Transverse colon (tissue), 4 donors: ENCODE results near the gene ARHGAP33. TPM values are rescaled to one million over a fixed set of nuclear protein-coding genes. Genes with fewer than 3 reads are reported as not detected.

Experiments
- DNase-seq: peaks from one replicate; pipeline ENCODE4 v3.0.0-alpha.2; 2019
- H3K27ac ChIP-seq, 4 donors: fragments of 200-600 bp; sonication (generic); 2 replicates each; pipeline ENCODE4 v1.5.1; 2016 to 2018; ENCODE audit warnings: inconsistent platforms in 4 of 4
- H3K27me3 ChIP-seq: fragments of 200-600 bp; sonication (generic); 2 replicates; pipeline ENCODE4 v1.5.1; 2017; ENCODE audit warnings: inconsistent platforms
- H3K36me3 ChIP-seq, 4 donors: fragments of 200-600 bp; sonication (generic); 2 replicates each; pipeline ENCODE4 v1.5.1; 2017 to 2019; ENCODE audit warnings: inconsistent platforms in 4 of 4
- H3K4me1 ChIP-seq, 4 donors: fragments of 200-600 bp; sonication (generic); 2 replicates each; pipeline ENCODE4 v1.5.1; 2017 to 2020; ENCODE audit warnings: inconsistent platforms in 4 of 4
- H3K4me3 ChIP-seq, 4 donors: fragments of 200-600 bp; sonication (generic); 1 replicate in 1 of 4; 2 replicates in 3 of 4; pipeline versions ENCODE4 v1.5.1 to v1.6.1; 2017 to 2019; ENCODE audit warnings: inconsistent platforms in 4 of 4
- H3K9me3 ChIP-seq, 2 donors: fragments of 200-600 bp; sonication (generic); 2 replicates each; pipeline ENCODE4 v1.5.1; 2017 to 2019; ENCODE audit warnings: inconsistent platforms in 2 of 2
- CTCF ChIP-seq, 5 experiments: fragments of 200-600 bp in 3 of 5; fragments of 450-650 bp in 2 of 5; sonication (generic) in 3 of 5; IDR thresholded peaks; 1 replicate in 2 of 5; 2 replicates in 3 of 5; pipeline ENCODE4 v1.5.1; 2016 to 2017; ENCODE audit warnings: antibody characterized with exemption in 5 of 5, inconsistent platforms in 3 of 5, mild to moderate bottlenecking in 2 of 5, moderate library complexity in 1 of 5
- EP300 ChIP-seq: sonication (generic); formaldehyde crosslinking; IDR thresholded peaks from one replicate; pipeline ENCODE4 v1.6.1; 2017; ENCODE audit warnings: antibody characterized with exemption, low read depth
- POLR2A ChIP-seq: fragments of 450-650 bp; IDR thresholded peaks from one replicate; pipeline ENCODE4 v1.6.1; 2016; ENCODE audit warnings: antibody characterized with exemption, mild to moderate bottlenecking, moderate library complexity
- POLR2AphosphoS5 ChIP-seq, 3 donors: sonication (generic); formaldehyde crosslinking; IDR thresholded peaks; one replicate each; pipeline ENCODE4 v1.6.1; 2016; ENCODE audit warnings: antibody characterized with exemption in 3 of 3
- WGBS, 2 donors: methylation state at CpG; one replicate each; pipeline ENCODE4 v1.1.5; 2018; ENCODE audit warnings: low coverage in 1 of 2; 5-methylcytosine and 5-hydroxymethylcytosine counted together
- in situ Hi-C, 4 donors: fragments of 200-750 bp; cut with MboI; loops; one replicate each; pipeline versions ENCODE4 v1.15.0 to v1.15.1; 2017; ENCODE audit warnings: low sequenced_read_pairs in 3 of 4, low pct_ligation_motif_present in 1 of 4, low pct_unique_long_range_greater_than_20kb in 1 of 4
- intact Hi-C: fragments of 100-400 bp; cut with DNase I; formaldehyde crosslinking; loops from one replicate; pipeline ENCODE4 v1.15.1; 2023; ENCODE audit warnings: low total_unique reads
- total RNA-seq, 4 donors: library from RNA; depleted of rRNA; stranded (reverse); fragments of >200 nt; gene quantifications; one replicate each; pipeline ENCODE4 v1.1.0, GENCODE V29; 2016

The ARHGAP33 gene
- total RNA-seq, 4 donors from 2014 or later = 6.7 to 70.3 (median 17.2) TPM

GRCh38 chr19:35780717-35781116 is 5.4 kb downstream of the ARHGAP33 start:
- no peak overlapping the region for H3K4me3 ChIP-seq
- DNase-seq = no peak
- no peaks in the 10 kb centered on the region for H3K9me3 ChIP-seq
- H3K4me1 ChIP-seq = peaks cover 4 to 7% (median 6%) of the 10 kb centered on the region in 4 donors
- H3K36me3 ChIP-seq = no peaks in the 10 kb centered on the region
- no peak for TF ChIP-seq POLR2A
- TF ChIP-seq EP300 = no peak
- no peak for TF ChIP-seq POLR2AphosphoS5 (IDR thresholded peaks at IDR 0.05)
- TF ChIP-seq CTCF (IDR thresholded peaks at IDR 0.05) = no peak
- H3K27ac ChIP-seq = no peak overlapping the region
- H3K27me3 ChIP-seq = no peaks in the 10 kb centered on the region
- 93% methylated on average over 20 of the region's 20 CpGs; no CpG with 5 or more reads in 1 of the 2 donors for WGBS, 2 donors
- intact Hi-C loops = no loop called here
- in situ Hi-C loops = no loop called here

- 89% methylated on average over 9 of the region's 9 CpGs; no CpG with 5 or more reads in 1 of the 2 donors for WGBS, 2 donors
- intact Hi-C loops = no loop called here
These were observed 6.3 kb downstream of the ARHGAP33 start for GRCh38 chr19:35781650-35782049.

GRCh38 chr19:35782589-35782988 is 7.2 kb downstream of the ARHGAP33 start:
- no peaks in the 10 kb centered on the region for H3K27me3 ChIP-seq
- H3K36me3 ChIP-seq = no peaks in the 10 kb centered on the region
- intact Hi-C loops = no loop called here
- in situ Hi-C loops = no loop called here
- no peak overlapping the region for H3K27ac ChIP-seq
- no peak overlapping the region for H3K4me3 ChIP-seq
- WGBS, 2 donors = 92% methylated on average over 2 to 11 of the region's 12 CpGs
- DNase-seq = no peak
- no peaks in the 10 kb centered on the region for H3K9me3 ChIP-seq
- no peaks in the 10 kb centered on the region for H3K4me1 ChIP-seq
- TF ChIP-seq CTCF (IDR thresholded peaks at IDR 0.05) (no peak), POLR2A (no peak), EP300 (no peak), POLR2AphosphoS5 (IDR thresholded peaks at IDR 0.05) (no peak)

More at GRCh38 chr19:35781650-35782049, 6.3 kb downstream of the ARHGAP33 start:
- no peaks in the 10 kb centered on the region for H3K4me1 ChIP-seq
- no peaks in the 10 kb centered on the region for H3K27me3 ChIP-seq
- no peak overlapping the region for H3K4me3 ChIP-seq
- TF ChIP-seq POLR2AphosphoS5 (IDR thresholded peaks at IDR 0.05) (no peak), CTCF (IDR thresholded peaks at IDR 0.05) (no peak), EP300 (no peak), POLR2A (no peak)
- H3K27ac ChIP-seq = no peak overlapping the region
- no peaks in the 10 kb centered on the region for H3K9me3 ChIP-seq
- no peak for DNase-seq
- no peaks in the 10 kb centered on the region for H3K36me3 ChIP-seq
- in situ Hi-C loops = no loop called here

GRCh38 chr19:35783469-35784434 is 8.4 kb downstream of the ARHGAP33 start:
- 65 to 84% methylated on average over 5 to 28 of the region's 28 CpGs for WGBS, 2 donors
- TF ChIP-seq EP300 = no peak
- no peaks in the 10 kb centered on the region for H3K9me3 ChIP-seq
- no peaks in the 10 kb centered on the region for H3K27me3 ChIP-seq
- intact Hi-C loops (no loop called here), in situ Hi-C loops (no loop called here)
- no peak overlapping the region for H3K27ac ChIP-seq
- H3K36me3 ChIP-seq = no peaks in the 10 kb centered on the region
- no peaks in the 10 kb centered on the region for H3K4me1 ChIP-seq
- no peak for DNase-seq
- H3K4me3 ChIP-seq = no peak overlapping the region
